Measurements from ENCODE around the gene PIH1D2. TPM values are rescaled to one million over a fixed set of nuclear protein-coding genes. Genes with fewer than 3 reads are reported as not detected.

Gene PIH1D2
- total RNA-seq, 1 donor from 2014 or later: 0.62 TPM

DNA sequence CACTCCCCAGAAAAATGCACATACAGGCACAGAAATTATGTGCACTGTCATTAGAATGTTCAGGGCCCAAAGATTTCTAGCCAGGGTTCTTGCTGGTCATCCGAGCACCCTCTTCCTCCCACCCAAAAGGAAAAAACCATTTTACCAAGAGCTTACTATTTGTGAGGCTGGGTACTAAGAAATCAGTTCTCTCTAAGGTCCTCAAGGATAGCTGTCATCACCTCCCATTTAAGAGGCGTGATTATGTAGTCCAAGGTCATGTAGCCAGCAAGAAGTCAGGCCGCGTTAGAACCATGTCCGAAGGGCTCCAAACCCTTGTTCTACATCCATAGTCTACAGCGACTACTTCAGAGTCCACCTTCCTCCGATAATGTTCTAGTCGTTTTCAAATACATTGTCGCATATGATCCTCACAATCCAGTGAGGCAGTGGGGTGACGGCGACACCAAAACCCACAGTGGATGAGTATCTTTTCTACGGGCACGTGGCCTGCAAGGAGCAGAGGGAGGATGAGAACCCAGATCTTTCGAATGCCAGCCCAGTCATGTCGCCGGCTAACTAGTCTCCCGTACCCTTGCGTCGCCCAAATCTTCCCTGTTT, 12.1 kb upstream of the PIH1D2 start:
- no peaks in the 10 kb centered on the region for H3K9me3 Mint-ChIP-seq (ENCODE audit: low read depth)
- peak overlapping the region; percentile 100 for H3K4me3 Mint-ChIP-seq (ENCODE audit: unreplicated experiment)
- peaks cover 31% of the 10 kb centered on the region for H3K36me3 Mint-ChIP-seq (ENCODE audit: low read depth)
- no peak for DNase-seq (ENCODE audit: low spot score)
- peaks cover 47% of the 10 kb centered on the region for H3K4me1 Mint-ChIP-seq (ENCODE audit: low read depth)
- H3K27ac Mint-ChIP-seq (ENCODE audit: unreplicated experiment): peak overlapping the region; percentile 98
- TF ChIP-seq CTCF (IDR thresholded peaks at IDR 0.05): no peak
- H3K27me3 Mint-ChIP-seq (ENCODE audit: low read depth): no peaks in the 10 kb centered on the region

DNA sequence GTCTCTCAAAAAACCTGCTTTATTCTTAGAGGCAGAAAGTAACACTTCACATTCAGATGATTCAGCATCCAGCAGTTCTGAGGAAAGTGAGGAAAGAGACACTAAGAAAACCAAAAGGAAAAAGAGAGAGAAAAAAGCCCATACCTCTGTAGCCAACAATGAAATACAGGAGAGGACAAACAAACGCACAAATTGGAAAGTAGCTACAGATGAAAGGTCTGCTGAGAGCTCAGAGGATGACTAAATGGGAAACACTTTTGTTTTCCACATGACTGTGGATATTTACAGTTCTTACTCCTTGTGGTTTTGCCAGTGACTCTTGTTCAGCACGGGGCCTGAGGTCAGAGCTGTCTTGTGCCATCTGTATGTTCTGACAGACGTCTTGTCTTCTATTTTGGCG, 8.9 kb upstream of the PIH1D2 start:
- Mint-ChIP-seq H3K27ac (ENCODE audit: unreplicated experiment) (peak overlapping the region; percentile 30), H3K36me3 (ENCODE audit: low read depth) (peaks cover 24% of the 10 kb centered on the region), H3K9me3 (ENCODE audit: low read depth) (no peaks in the 10 kb centered on the region), H3K4me3 (ENCODE audit: unreplicated experiment) (no peak overlapping the region), H3K27me3 (ENCODE audit: low read depth) (no peaks in the 10 kb centered on the region), H3K4me1 (ENCODE audit: low read depth) (peaks cover 27% of the 10 kb centered on the region)
- no peak for DNase-seq (ENCODE audit: low spot score)
- TF ChIP-seq CTCF (IDR thresholded peaks at IDR 0.05): no peak

GRCh38 chr11:112062923-112063322, 10.9 kb downstream of the PIH1D2 start:
- Mint-ChIP-seq H3K9me3 (ENCODE audit: low read depth) (no peaks in the 10 kb centered on the region), H3K36me3 (ENCODE audit: low read depth) (peaks cover 7% of the 10 kb centered on the region), H3K4me1 (ENCODE audit: low read depth) (peaks cover 7% of the 10 kb centered on the region), H3K27me3 (ENCODE audit: low read depth) (no peaks in the 10 kb centered on the region), H3K27ac (ENCODE audit: unreplicated experiment) (no peak overlapping the region), H3K4me3 (ENCODE audit: unreplicated experiment) (no peak overlapping the region)
- TF ChIP-seq CTCF (IDR thresholded peaks at IDR 0.05): no peak
- DNase-seq (ENCODE audit: low spot score): no peak

DNA sequence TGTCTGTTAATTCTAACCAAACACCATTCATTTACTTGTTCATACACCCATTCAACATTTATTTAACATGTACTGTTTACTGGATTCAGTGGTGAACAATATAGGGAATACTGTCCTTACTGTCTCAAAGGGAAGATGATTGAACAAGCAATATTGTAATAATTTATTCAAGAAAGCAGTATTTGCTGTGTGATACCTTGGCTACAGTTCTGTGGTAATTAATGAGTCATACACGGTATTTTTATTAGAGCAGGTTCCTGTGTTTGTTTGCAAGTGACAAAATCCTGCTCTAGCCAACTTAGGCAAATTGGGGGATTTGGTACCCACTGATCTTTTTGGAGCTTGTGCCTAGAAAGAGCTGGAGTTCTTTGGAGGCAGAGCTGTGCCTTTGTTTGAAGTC, 15.7 kb downstream of the PIH1D2 start:
- Mint-ChIP-seq H3K4me3 (ENCODE audit: unreplicated experiment) (no peak overlapping the region), H3K27ac (ENCODE audit: unreplicated experiment) (no peak overlapping the region), H3K4me1 (ENCODE audit: low read depth) (peaks cover 6% of the 10 kb centered on the region), H3K27me3 (ENCODE audit: low read depth) (no peaks in the 10 kb centered on the region), H3K9me3 (ENCODE audit: low read depth) (no peaks in the 10 kb centered on the region), H3K36me3 (ENCODE audit: low read depth) (peaks cover 11% of the 10 kb centered on the region)
- DNase-seq (ENCODE audit: low spot score): no peak
- TF ChIP-seq CTCF (IDR thresholded peaks at IDR 0.05): no peak

DNA sequence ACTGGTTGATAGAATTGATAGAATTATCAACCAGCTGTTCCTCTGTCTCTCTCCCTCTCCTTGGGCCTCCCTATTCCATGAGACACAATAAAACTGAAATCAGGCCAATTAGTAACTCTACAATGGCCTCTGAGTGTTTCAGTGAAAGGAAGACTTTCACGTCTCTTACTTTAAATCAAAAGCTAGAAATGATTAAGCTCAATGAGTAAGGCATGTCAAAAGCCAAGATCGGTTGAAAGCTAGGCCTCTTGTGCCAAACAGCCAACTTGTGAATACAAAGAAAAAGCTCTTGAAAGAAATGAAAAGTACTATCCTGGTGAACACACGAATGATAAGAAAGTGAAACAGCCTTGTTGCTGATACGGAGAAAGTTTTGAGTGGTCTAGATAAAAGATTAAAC, 16.6 kb downstream of the PIH1D2 start:
- Mint-ChIP-seq H3K27me3 (ENCODE audit: low read depth) (no peaks in the 10 kb centered on the region), H3K27ac (ENCODE audit: unreplicated experiment) (no peak overlapping the region), H3K9me3 (ENCODE audit: low read depth) (no peaks in the 10 kb centered on the region), H3K36me3 (ENCODE audit: low read depth) (peaks cover 8% of the 10 kb centered on the region), H3K4me1 (ENCODE audit: low read depth) (no peaks in the 10 kb centered on the region), H3K4me3 (ENCODE audit: unreplicated experiment) (no peak overlapping the region)
- no peak for DNase-seq (ENCODE audit: low spot score)
- no peak for TF ChIP-seq CTCF (IDR thresholded peaks at IDR 0.05)
